Activated B cell treated with CpG ODN at 0.5 μM for 24 hours (primary cell): ENCODE measurements around the gene NLRP2B. TPM values are rescaled to one million over a fixed set of nuclear protein-coding genes. Genes with fewer than 3 reads are reported as not detected.

ENCODE experiments used
- ATAC-seq: fragments of 200-7000 bp; cut with Tn5 transposase; one replicate; pipeline ENCODE4 v1.10.0; 2021; ENCODE audit warnings: low read depth, mild to moderate bottlenecking, moderate library complexity
- CTCF ChIA-PET: fragments of 350-600 bp; sonication (Branson Sonifier 250); formaldehyde crosslinking; loops from one replicate; lab custom pipeline; 2021; ENCODE audit warnings: antibody characterized with exemption; lab: Charles Lee
- POLR2A ChIA-PET: fragments of 350-600 bp; sonication (Branson Sonifier 250); formaldehyde crosslinking; loops from one replicate; lab custom pipeline; 2021; ENCODE audit warnings: antibody characterized with exemption; lab: Charles Lee
- DNase-seq: peaks from one replicate; pipeline ENCODE4 v3.0.0; 2022
- H3K27ac Mint-ChIP-seq: one replicate; pipeline ENCODE4 v1.8.0; 2020; ENCODE audit warnings: mixed read lengths
- H3K27me3 Mint-ChIP-seq: one replicate; pipeline ENCODE4 v1.8.0; 2021; ENCODE audit warnings: mixed read lengths
- H3K36me3 Mint-ChIP-seq: one replicate; pipeline ENCODE4 v1.8.0; 2021; ENCODE audit warnings: low read depth, mixed read lengths
- H3K4me1 Mint-ChIP-seq: one replicate; pipeline ENCODE4 v1.8.0; 2021; ENCODE audit warnings: mixed read lengths
- H3K4me3 Mint-ChIP-seq: one replicate; pipeline ENCODE4 v1.8.0; 2020; ENCODE audit warnings: mild to moderate bottlenecking, mixed read lengths
- H3K9me3 Mint-ChIP-seq: one replicate; pipeline ENCODE4 v1.8.0; 2020; ENCODE audit warnings: mixed read lengths
- intact Hi-C: fragments of 100-400 bp; cut with micrococcal nuclease; formaldehyde crosslinking; loops from one replicate; pipeline ENCODE4 v1.15.1; 2024
- total RNA-seq: library from RNA; stranded (reverse); gene quantifications from 2 replicates; pipeline ENCODE4 v1.2.3, GENCODE V29; 2022
- TF ChIP-seq, protein P1 (sequence below): fragments of 200-600 bp; IDR thresholded peaks from one replicate; pipeline ENCODE4 v1.8.0; 2022; ENCODE audit warnings: antibody characterized with exemption, mild to moderate bottlenecking

NLRP2B gene
- total RNA-seq, 1 donor from 2014 or later, result not detected

DNA sequence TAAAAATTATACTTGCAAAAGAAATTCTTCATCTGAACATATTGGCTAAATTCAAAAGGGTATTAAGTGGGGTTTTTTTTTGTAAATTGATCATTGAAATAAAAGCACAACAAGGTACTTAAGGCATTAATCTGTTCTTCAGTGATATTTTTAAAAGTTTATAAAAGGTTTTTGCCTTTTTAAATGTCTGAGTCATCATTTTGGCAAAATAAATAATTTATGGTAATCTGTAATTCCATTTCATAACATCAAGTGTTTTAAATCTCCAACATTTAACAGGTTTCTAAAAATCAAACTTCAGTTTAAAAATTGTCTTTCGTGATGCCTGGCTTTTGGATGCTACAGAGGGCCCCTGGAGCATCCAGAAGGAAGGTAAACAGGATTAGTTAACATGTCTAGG, 27.4 kb downstream of the NLRP2B start:
- CTCF ChIA-PET, result no interaction called here
- DNase-seq, result no peak
- ATAC-seq, result no peak
- H3K36me3 Mint-ChIP-seq, result no peaks in the 10 kb centered on the region
- H3K27ac Mint-ChIP-seq, result no peak overlapping the region
- intact Hi-C loops, result no loop called here
- TF ChIP-seq, protein P1, sequence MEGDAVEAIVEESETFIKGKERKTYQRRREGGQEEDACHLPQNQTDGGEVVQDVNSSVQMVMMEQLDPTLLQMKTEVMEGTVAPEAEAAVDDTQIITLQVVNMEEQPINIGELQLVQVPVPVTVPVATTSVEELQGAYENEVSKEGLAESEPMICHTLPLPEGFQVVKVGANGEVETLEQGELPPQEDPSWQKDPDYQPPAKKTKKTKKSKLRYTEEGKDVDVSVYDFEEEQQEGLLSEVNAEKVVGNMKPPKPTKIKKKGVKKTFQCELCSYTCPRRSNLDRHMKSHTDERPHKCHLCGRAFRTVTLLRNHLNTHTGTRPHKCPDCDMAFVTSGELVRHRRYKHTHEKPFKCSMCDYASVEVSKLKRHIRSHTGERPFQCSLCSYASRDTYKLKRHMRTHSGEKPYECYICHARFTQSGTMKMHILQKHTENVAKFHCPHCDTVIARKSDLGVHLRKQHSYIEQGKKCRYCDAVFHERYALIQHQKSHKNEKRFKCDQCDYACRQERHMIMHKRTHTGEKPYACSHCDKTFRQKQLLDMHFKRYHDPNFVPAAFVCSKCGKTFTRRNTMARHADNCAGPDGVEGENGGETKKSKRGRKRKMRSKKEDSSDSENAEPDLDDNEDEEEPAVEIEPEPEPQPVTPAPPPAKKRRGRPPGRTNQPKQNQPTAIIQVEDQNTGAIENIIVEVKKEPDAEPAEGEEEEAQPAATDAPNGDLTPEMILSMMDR, result no peak
- H3K4me1 Mint-ChIP-seq, result no peaks in the 10 kb centered on the region
- no peaks in the 10 kb centered on the region for H3K9me3 Mint-ChIP-seq
- no peaks in the 10 kb centered on the region for H3K27me3 Mint-ChIP-seq
- POLR2A ChIA-PET, result no interaction called here
- no peak overlapping the region for H3K4me3 Mint-ChIP-seq

DNA sequence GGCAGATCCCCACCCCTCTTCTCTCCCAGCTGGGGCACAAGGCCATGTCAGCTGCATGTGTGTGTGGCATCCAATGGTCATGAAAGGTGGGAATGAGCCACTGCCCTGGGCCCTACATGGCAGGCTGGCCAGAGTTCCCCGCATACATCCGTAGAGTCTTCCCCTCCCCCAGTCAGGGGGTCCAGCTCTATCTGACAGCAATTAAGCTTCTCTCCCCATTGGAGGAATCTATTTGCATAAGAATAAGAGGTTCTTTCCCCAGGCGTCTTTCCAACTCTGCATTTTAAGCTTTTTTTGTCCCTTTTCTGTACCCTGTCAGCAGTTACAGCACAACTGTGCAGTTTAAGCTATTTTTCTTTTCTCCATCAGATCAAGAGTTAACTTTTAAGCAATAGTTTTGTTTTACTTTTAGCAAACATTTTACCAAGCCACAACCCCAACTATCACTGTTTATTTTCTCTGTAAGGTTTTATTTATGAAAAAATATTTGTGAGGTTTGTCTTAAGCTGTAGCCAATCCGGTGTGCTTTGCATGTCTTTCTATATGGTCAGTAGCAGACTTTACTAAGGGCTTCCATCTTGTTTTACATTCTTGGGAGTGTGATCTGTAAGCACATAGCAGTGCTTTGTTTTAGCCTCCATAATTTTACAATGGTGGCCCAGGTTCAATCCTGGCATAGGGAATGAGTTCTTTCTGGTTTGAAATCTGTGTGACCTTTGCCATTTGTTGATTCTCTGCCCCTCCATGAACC, 28.7 kb downstream of the NLRP2B start:
- DNase-seq (no peak), ATAC-seq (no peak)
- Mint-ChIP-seq H3K27me3 (no peaks in the 10 kb centered on the region), H3K9me3 (no peaks in the 10 kb centered on the region), H3K4me3 (no peak overlapping the region), H3K27ac (no peak overlapping the region), H3K36me3 (no peaks in the 10 kb centered on the region), H3K4me1 (no peaks in the 10 kb centered on the region)
- intact Hi-C loops, result no loop called here
- TF ChIP-seq, protein P1, result no peak
- CTCF ChIA-PET, result no interaction called here
- POLR2A ChIA-PET, result no interaction called here

DNA sequence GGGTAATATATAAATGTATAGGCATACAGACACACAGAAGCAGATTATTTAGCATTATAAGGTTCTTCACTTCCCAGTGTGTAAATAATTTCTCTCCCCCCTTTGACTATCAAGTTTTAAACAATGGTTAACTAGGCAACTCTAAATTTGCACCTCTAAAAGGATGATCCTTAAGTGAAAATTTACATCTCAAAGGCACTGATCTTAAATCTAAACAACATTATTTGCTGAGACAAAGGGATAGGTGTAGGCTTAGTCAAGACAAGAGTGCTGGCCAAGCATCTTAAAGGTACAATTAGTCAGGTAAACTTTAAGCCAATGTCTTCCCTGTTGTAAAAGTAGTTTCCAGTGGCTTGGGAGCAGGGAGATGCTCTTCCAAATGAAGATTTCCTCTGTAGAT, 33.0 kb downstream of the NLRP2B start:
- Mint-ChIP-seq H3K27ac (no peak overlapping the region), H3K27me3 (no peaks in the 10 kb centered on the region), H3K9me3 (peaks cover 2% of the 10 kb centered on the region), H3K36me3 (no peaks in the 10 kb centered on the region), H3K4me3 (no peak overlapping the region), H3K4me1 (no peaks in the 10 kb centered on the region)
- CTCF ChIA-PET, result no interaction called here
- TF ChIP-seq, protein P1, result no peak
- intact Hi-C loops, result no loop called here
- POLR2A ChIA-PET, result no interaction called here
- ATAC-seq (no peak), DNase-seq (no peak)

DNA sequence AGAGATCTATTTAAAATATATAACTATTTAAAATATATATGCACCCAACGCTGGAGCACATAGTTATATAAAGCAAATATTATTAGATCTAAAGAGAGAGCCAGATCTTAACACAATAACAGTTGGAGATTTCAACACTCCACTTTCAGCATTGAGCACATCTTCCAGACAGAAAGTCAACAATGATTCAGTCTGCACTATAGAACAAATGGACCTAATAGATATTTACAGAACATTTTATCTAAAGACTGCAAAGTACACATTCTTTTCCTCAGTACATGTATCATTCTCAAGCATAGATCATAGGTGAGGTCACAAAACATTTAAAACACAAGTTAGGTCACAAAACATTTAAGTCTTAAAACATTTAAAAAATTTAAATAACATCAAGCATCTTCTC, 36.4 kb downstream of the NLRP2B start:
- ChIA-PET POLR2A (no interaction called here), CTCF (no interaction called here)
- TF ChIP-seq, protein P1, result no peak
- H3K27ac Mint-ChIP-seq, result no peak overlapping the region
- no peaks in the 10 kb centered on the region for H3K36me3 Mint-ChIP-seq
- intact Hi-C loops, result no loop called here
- H3K4me3 Mint-ChIP-seq, result no peak overlapping the region
- no peak for ATAC-seq
- H3K9me3 Mint-ChIP-seq, result peaks cover 8% of the 10 kb centered on the region
- no peak for DNase-seq
- no peaks in the 10 kb centered on the region for H3K4me1 Mint-ChIP-seq
- H3K27me3 Mint-ChIP-seq, result no peaks in the 10 kb centered on the region

DNA sequence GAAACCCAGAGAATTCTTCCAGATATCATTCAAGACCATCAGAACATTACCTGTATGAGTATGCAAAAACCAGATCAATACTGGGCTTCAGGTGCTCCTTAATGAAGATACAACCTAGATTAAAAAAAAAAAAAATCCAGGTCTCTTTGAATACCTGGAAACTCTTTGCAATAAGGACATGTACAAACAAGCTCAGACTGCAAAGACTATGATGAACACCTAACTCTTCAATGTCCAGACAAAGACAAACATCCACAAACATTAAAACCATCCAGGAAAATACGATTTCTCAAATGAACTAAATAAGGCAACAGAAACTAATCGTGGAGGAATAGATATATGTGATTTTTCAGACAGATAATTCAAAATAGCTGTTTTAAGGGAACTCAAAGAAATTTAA, 38.7 kb downstream of the NLRP2B start:
- Mint-ChIP-seq H3K9me3 (peaks cover 8% of the 10 kb centered on the region), H3K36me3 (no peaks in the 10 kb centered on the region), H3K4me3 (no peak overlapping the region), H3K4me1 (no peaks in the 10 kb centered on the region), H3K27me3 (no peaks in the 10 kb centered on the region), H3K27ac (no peak overlapping the region)
- DNase-seq (no peak), ATAC-seq (no peak)
- CTCF ChIA-PET, result no interaction called here
- intact Hi-C loops, result no loop called here
- POLR2A ChIA-PET, result no interaction called here
- TF ChIP-seq, protein P1, result no peak
